ENCODE results near the gene KCTD16. TPM values are rescaled to one million over a fixed set of nuclear protein-coding genes. Genes with fewer than 3 reads are reported as not detected.

The KCTD16 gene
- polyA plus RNA-seq, 1 donor (not counting 4 experiments of a cell fraction or from before 2014, with no cell fraction given) = 0.04 TPM

DNA sequence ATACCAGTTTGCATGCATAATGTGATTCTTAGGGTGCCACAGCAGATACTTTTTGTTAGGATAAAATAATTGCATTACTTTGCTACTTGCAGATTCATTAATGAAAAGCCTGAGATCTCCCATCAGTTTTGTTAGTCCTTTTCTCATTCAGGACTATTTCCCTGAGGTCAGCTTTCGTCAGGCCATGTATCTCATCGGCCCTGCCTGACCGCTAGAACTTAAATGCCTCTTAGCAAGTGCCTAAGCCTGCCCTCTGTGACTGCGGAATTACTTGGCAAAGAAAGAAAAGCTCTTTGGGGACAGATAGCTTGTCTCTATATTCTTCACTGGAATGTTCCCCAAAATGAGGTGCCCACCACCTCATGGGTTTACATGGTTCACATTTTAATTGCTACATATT, 147.8 kb downstream of the KCTD16 start:
- no peak overlapping the region for H2AFZ ChIP-seq (ENCODE audit: control insufficient read depth, low read length)
- TF ChIP-seq, protein P1, sequence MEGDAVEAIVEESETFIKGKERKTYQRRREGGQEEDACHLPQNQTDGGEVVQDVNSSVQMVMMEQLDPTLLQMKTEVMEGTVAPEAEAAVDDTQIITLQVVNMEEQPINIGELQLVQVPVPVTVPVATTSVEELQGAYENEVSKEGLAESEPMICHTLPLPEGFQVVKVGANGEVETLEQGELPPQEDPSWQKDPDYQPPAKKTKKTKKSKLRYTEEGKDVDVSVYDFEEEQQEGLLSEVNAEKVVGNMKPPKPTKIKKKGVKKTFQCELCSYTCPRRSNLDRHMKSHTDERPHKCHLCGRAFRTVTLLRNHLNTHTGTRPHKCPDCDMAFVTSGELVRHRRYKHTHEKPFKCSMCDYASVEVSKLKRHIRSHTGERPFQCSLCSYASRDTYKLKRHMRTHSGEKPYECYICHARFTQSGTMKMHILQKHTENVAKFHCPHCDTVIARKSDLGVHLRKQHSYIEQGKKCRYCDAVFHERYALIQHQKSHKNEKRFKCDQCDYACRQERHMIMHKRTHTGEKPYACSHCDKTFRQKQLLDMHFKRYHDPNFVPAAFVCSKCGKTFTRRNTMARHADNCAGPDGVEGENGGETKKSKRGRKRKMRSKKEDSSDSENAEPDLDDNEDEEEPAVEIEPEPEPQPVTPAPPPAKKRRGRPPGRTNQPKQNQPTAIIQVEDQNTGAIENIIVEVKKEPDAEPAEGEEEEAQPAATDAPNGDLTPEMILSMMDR (optimal IDR thresholded peaks at IDR 0.05 in 1 of 3, IDR thresholded peaks at IDR 0.05 in 1 of 3, conservative IDR thresholded peaks at IDR 0.05 in 1 of 3; ENCODE audit: extremely low read depth in 1 of 3, insufficient read depth in 2 of 3, low read length in 3 of 3) = no peak
- TF ChIP-seq EZH2 (IDR thresholded peaks at IDR 0.05; ENCODE audit: low read length) = no peak
- dilution Hi-C loops (cut with MboI; ENCODE audit: extremely low pct_ligation_motif_present, low sequenced_read_pairs) = no loop called here
- no peak overlapping the region for H3K4me2 ChIP-seq (ENCODE audit: control insufficient read depth, extremely low read depth, insufficient read depth, low read depth, low read length)
- no peaks in the 10 kb centered on the region for H3K9me1 ChIP-seq (ENCODE audit: control insufficient read depth, extremely low read depth, insufficient read depth, low read length)
- no peak overlapping the region for H3K4me3 ChIP-seq (ENCODE audit: control insufficient read depth in 2 of 3, extremely low read depth in 1 of 3, insufficient read depth in 2 of 3, low read depth in 1 of 3, low read length in 3 of 3)
- no peak for DNase-seq (ENCODE audit: low read depth, low spot score)
- H3K27ac ChIP-seq (ENCODE audit: control insufficient read depth, insufficient read depth, low read length) = no peak overlapping the region
- H3K9me3 ChIP-seq (ENCODE audit: control insufficient read depth, low read depth, low read length) = no peaks in the 10 kb centered on the region
- no peaks in the 10 kb centered on the region for H4K20me1 ChIP-seq (ENCODE audit: control insufficient read depth, extremely low read depth, insufficient read depth, low read length)
- H3K36me3 ChIP-seq (ENCODE audit: control insufficient read depth in 2 of 2, extremely low read depth in 1 of 2, insufficient read depth in 2 of 2, low read length in 2 of 2) = no peaks in the 10 kb centered on the region
- H3K79me2 ChIP-seq (ENCODE audit: control insufficient read depth, insufficient read depth, low read length) = no peaks in the 10 kb centered on the region
- H3K9ac ChIP-seq (ENCODE audit: control insufficient read depth, extremely low read depth, insufficient read depth, low read length) = no peak overlapping the region
- H3K4me1 ChIP-seq (ENCODE audit: control insufficient read depth, extremely low read depth, insufficient read depth, low read length) = no peaks in the 10 kb centered on the region
- no peak for FAIRE-seq
- no peaks in the 10 kb centered on the region for H3K27me3 ChIP-seq (ENCODE audit: control insufficient read depth, extremely low read depth, insufficient read depth, low read length)

DNA sequence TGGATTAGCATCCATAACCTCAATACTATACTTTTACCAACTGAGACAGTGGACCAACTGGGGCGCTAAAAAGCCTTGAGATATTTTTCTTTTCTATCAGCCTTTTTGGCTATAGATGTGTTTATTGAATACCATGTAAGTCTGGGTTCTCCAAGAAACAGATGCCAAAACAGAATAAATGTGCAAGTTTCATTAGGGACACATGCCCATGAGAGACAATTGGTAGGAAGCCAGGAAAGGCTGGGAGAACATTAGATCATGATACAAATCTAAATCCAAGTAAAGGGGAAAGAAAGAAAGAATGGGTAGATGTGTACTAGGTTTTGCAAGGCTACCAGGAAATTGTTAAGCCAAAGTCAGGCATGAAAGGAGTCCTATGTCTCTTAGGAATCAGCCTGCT, 152.5 kb downstream of the KCTD16 start:
- Histone ChIP-seq H3K4me3 (ENCODE audit: control insufficient read depth in 2 of 3, extremely low read depth in 1 of 3, insufficient read depth in 2 of 3, low read depth in 1 of 3, low read length in 3 of 3) (no peak overlapping the region), H3K4me2 (ENCODE audit: control insufficient read depth, extremely low read depth, insufficient read depth, low read depth, low read length) (no peak overlapping the region), H3K79me2 (ENCODE audit: control insufficient read depth, insufficient read depth, low read length) (no peaks in the 10 kb centered on the region), H3K4me1 (ENCODE audit: control insufficient read depth, extremely low read depth, insufficient read depth, low read length) (no peaks in the 10 kb centered on the region), H3K9me1 (ENCODE audit: control insufficient read depth, extremely low read depth, insufficient read depth, low read length) (no peaks in the 10 kb centered on the region), H3K27me3 (ENCODE audit: control insufficient read depth, extremely low read depth, insufficient read depth, low read length) (no peaks in the 10 kb centered on the region), H3K27ac (ENCODE audit: control insufficient read depth, insufficient read depth, low read length) (no peak overlapping the region), H3K9me3 (ENCODE audit: control insufficient read depth, low read depth, low read length) (no peaks in the 10 kb centered on the region), H3K36me3 (ENCODE audit: control insufficient read depth in 2 of 2, extremely low read depth in 1 of 2, insufficient read depth in 2 of 2, low read length in 2 of 2) (no peaks in the 10 kb centered on the region), H2AFZ (ENCODE audit: control insufficient read depth, low read length) (no peak overlapping the region), H4K20me1 (ENCODE audit: control insufficient read depth, extremely low read depth, insufficient read depth, low read length) (no peaks in the 10 kb centered on the region), H3K9ac (ENCODE audit: control insufficient read depth, extremely low read depth, insufficient read depth, low read length) (no peak overlapping the region)
- dilution Hi-C loops (cut with MboI; ENCODE audit: extremely low pct_ligation_motif_present, low sequenced_read_pairs) = no loop called here
- TF ChIP-seq, protein P1 (optimal IDR thresholded peaks at IDR 0.05 in 1 of 3, IDR thresholded peaks at IDR 0.05 in 1 of 3, conservative IDR thresholded peaks at IDR 0.05 in 1 of 3; ENCODE audit: extremely low read depth in 1 of 3, insufficient read depth in 2 of 3, low read length in 3 of 3) = no peak
- TF ChIP-seq EZH2 (IDR thresholded peaks at IDR 0.05; ENCODE audit: low read length) = no peak
- FAIRE-seq (no peak), DNase-seq (ENCODE audit: low read depth, low spot score) (no peak)
